Lower leg skin (tissue), 4 donors: ENCODE measurements around the gene SDCCAG8. TPM values are rescaled to one million over a fixed set of nuclear protein-coding genes. Genes with fewer than 3 reads are reported as not detected.

Experiments used
- DNase-seq, 2 donors: peaks; one replicate each; pipeline ENCODE4 v3.0.0-alpha.2; 2019; ENCODE audit warnings: low spot score in 2 of 2
- H3K4me3 ChIP-seq: fragments of 200-600 bp; sonication (generic); 2 replicates; pipeline ENCODE4 v1.5.1; 2017; ENCODE audit warnings: mild to moderate bottlenecking, low read depth; ENCODE audit not compliant: poor library complexity, severe bottlenecking
- POLR2A ChIP-seq, 2 donors: fragments of 450-650 bp; IDR thresholded peaks; one replicate each; pipeline ENCODE4 v1.6.1; 2016 to 2017; ENCODE audit warnings: antibody characterized with exemption in 2 of 2, mild to moderate bottlenecking in 1 of 2, moderate library complexity in 1 of 2
- WGBS, 2 donors: methylation state at CpG; one replicate each; pipeline ENCODE4 v1.1.5; 2018; 5-methylcytosine and 5-hydroxymethylcytosine counted together
- intact Hi-C: fragments of 100-400 bp; cut with DNase I; formaldehyde crosslinking; loops from one replicate; pipeline ENCODE4 v1.15.0; 2023; ENCODE audit warnings: low total_unique reads
- total RNA-seq, 4 donors: library from RNA; depleted of rRNA; stranded (reverse); fragments of >200 nt; gene quantifications; one replicate each; pipeline ENCODE4 v1.1.0, GENCODE V29; 2016
- TF ChIP-seq, protein P1 (sequence below), 3 donors: fragments of 450-650 bp; IDR thresholded peaks; one replicate each; pipeline ENCODE4 v1.5.1; 2016; ENCODE audit warnings: antibody characterized with exemption in 3 of 3, mild to moderate bottlenecking in 3 of 3, moderate library complexity in 2 of 3

The SDCCAG8 gene
- total RNA-seq, 4 donors from 2014 or later: 20.0 to 53.6 (median 48.9) TPM

DNA sequence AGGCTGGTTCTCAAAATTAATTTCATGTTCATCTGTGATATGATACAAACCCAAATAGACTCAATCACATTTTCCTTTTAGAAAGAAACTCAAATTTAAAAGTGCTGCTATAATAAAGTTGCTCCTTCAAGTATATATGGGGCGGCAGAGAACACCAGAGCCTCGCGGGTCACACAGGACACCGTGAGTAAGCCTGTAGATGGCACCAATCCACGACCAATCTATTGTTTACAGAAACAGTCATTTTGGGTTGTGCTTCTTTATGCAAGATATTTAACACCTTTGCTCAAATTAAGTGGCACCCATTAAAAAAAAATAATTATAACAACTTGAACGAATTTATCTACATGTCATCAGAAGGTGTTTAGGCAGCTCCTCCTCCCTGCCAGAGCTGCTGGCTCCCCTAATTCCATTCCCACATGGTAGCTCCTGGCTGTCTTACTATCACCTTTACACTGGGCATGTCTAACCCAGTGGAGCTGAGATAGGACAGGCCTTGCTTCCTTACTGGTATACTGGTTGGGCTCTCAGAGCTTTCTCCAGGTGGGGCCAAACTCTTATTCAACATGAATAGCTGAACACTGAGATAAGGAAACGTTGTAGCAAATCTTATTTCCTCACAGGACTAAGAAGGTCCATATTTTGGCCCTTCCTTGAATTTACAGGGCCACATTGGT, 287.0 kb downstream of the SDCCAG8 start:
- no peak for DNase-seq
- no peak overlapping the region for H3K4me3 ChIP-seq
- WGBS, 2 donors: 67 to 76% methylated on average over 7 of the region's 7 CpGs
- intact Hi-C loops: no loop called here
- TF ChIP-seq, protein P1, sequence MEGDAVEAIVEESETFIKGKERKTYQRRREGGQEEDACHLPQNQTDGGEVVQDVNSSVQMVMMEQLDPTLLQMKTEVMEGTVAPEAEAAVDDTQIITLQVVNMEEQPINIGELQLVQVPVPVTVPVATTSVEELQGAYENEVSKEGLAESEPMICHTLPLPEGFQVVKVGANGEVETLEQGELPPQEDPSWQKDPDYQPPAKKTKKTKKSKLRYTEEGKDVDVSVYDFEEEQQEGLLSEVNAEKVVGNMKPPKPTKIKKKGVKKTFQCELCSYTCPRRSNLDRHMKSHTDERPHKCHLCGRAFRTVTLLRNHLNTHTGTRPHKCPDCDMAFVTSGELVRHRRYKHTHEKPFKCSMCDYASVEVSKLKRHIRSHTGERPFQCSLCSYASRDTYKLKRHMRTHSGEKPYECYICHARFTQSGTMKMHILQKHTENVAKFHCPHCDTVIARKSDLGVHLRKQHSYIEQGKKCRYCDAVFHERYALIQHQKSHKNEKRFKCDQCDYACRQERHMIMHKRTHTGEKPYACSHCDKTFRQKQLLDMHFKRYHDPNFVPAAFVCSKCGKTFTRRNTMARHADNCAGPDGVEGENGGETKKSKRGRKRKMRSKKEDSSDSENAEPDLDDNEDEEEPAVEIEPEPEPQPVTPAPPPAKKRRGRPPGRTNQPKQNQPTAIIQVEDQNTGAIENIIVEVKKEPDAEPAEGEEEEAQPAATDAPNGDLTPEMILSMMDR (IDR thresholded peaks at IDR 0.05): no peak
- TF ChIP-seq POLR2A (IDR thresholded peaks at IDR 0.05): no peak

GRCh38 chr1:243543501-243543900, 287.7 kb downstream of the SDCCAG8 start:
- no peak overlapping the region for H3K4me3 ChIP-seq
- intact Hi-C loops: no loop called here
- 91% methylated on average over 2 of the region's 2 CpGs for WGBS, 2 donors
- TF ChIP-seq, protein P1 (IDR thresholded peaks at IDR 0.05): no peak
- no peak for TF ChIP-seq POLR2A (IDR thresholded peaks at IDR 0.05)
- no peak for DNase-seq

- intact Hi-C loops: no loop called here
- TF ChIP-seq, protein P1 (IDR thresholded peaks at IDR 0.05): no peak
- no peak for TF ChIP-seq POLR2A (IDR thresholded peaks at IDR 0.05)
- no peak for DNase-seq
- H3K4me3 ChIP-seq: no peak overlapping the region
- 0 to 4% methylated on average over 1 of the region's 1 CpG for WGBS, 2 donors
Measured at GRCh38 chr1:243546457-243546856, 290.6 kb downstream of the SDCCAG8 start.

DNA sequence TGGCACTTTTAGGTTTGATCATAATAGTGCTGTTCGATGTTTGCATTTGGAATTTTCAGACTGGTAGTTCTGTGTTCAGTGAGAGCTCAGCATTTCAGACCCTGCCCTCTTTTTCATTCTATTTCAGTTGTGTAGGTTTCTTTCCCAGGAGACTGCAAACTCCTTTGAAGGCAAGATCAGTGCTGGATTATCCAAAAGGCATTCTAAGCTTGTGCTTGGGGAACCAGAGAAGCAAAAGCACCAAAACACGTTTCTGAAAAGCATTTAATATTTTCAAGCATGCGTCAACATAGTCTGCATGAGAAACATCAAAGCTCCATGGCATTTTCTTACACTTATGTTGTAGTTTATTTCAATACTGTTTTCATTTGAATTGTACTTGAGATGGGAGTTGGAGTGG, 292.1 kb downstream of the SDCCAG8 start:
- TF ChIP-seq, protein P1 (IDR thresholded peaks at IDR 0.05): no peak
- no peak for TF ChIP-seq POLR2A (IDR thresholded peaks at IDR 0.05)
- H3K4me3 ChIP-seq: no peak overlapping the region
- DNase-seq: no peak
- intact Hi-C loops: no loop called here
- 81 to 88% methylated on average over 3 of the region's 3 CpGs for WGBS, 2 donors

GRCh38 chr1:243548516-243548915, 292.7 kb downstream of the SDCCAG8 start:
- TF ChIP-seq POLR2A (IDR thresholded peaks at IDR 0.05): no peak
- TF ChIP-seq, protein P1 (IDR thresholded peaks at IDR 0.05): no peak

DNA sequence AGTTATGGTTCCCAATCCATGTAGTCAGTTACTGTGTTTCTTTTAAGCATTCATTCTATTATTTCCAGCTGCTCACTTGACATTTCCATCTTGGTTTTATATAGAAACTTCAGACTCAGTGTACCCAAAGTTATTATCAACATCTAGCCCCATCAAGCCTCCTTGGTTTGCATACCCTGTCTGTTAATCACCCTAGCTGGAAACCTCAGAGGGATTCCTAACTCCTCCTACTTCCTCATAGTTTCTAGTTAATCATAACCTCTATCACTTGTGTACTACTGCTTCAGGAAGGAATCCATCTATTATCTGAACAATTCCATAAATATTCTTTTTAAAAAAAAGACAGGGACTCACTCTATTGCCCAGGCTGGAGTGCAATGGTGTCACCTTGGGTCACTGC, 293.3 kb downstream of the SDCCAG8 start:
- intact Hi-C loops: no loop called here
- DNase-seq: no peak
- H3K4me3 ChIP-seq: no peak overlapping the region
- TF ChIP-seq, protein P1 (IDR thresholded peaks at IDR 0.05): no peak
- no peak for TF ChIP-seq POLR2A (IDR thresholded peaks at IDR 0.05)

More at GRCh38 chr1:243548516-243548915, 292.7 kb downstream of the SDCCAG8 start:
- intact Hi-C loops: no loop called here
- no peak overlapping the region for H3K4me3 ChIP-seq
- no peak for DNase-seq
- 90 to 93% methylated on average over 1 of the region's 1 CpG for WGBS, 2 donors
